Ishikawa (cell line): ENCODE measurements around the gene CAMTA1.

Source experiments
- CEBPB ChIP-seq: IDR thresholded peaks from 2 replicates; pipeline ENCODE4 v1.6.1; 2012
- CREB1 ChIP-seq: IDR thresholded peaks from 2 replicates; pipeline ENCODE4 v1.6.1; 2012; ENCODE audit warnings: low read depth
- EGR1 ChIP-seq: IDR thresholded peaks from 2 replicates; pipeline ENCODE4 v1.6.1; 2012
- EP300 ChIP-seq: IDR thresholded peaks from 2 replicates; pipeline ENCODE4 v1.6.1; 2012; ENCODE audit warnings: borderline replicate concordance
- FOXM1 ChIP-seq: IDR thresholded peaks from 2 replicates; pipeline ENCODE4 v1.6.1; 2012; ENCODE audit warnings: low read depth, borderline replicate concordance
- MAX ChIP-seq: IDR thresholded peaks from 2 replicates; pipeline ENCODE4 v1.6.1; 2012
- NFIC ChIP-seq: IDR thresholded peaks from 2 replicates; pipeline ENCODE4 v1.6.1; 2012
- RAD21 ChIP-seq: IDR thresholded peaks from 2 replicates; pipeline ENCODE4 v1.6.1; 2012; ENCODE audit warnings: low read depth
- REST ChIP-seq: IDR thresholded peaks from 2 replicates; pipeline ENCODE4 v1.6.1; 2012; ENCODE audit warnings: low read depth, mild to moderate bottlenecking
- TAF1 ChIP-seq: IDR thresholded peaks from 2 replicates; pipeline ENCODE4 v1.6.1; 2012; ENCODE audit warnings: low read depth, mild to moderate bottlenecking
- TCF12 ChIP-seq: IDR thresholded peaks from 2 replicates; pipeline ENCODE4 v1.6.1; 2012; ENCODE audit warnings: low read depth
- TEAD4 ChIP-seq: IDR thresholded peaks from 2 replicates; pipeline ENCODE4 v1.6.1; 2012
- USF1 ChIP-seq: IDR thresholded peaks from 2 replicates; pipeline ENCODE4 v1.6.1; 2012
- YY1 ChIP-seq: IDR thresholded peaks from 2 replicates; pipeline ENCODE4 v1.6.1; 2012; ENCODE audit warnings: low read depth
- ZBTB7A ChIP-seq: IDR thresholded peaks from 2 replicates; pipeline ENCODE4 v1.6.1; 2012; ENCODE audit warnings: low read depth

Gene CAMTA1

GRCh38 chr1:6880951-6881690 lies 95.9 kb downstream of the CAMTA1 start:
- TF ChIP-seq NFIC = no peak
- no peak for TF ChIP-seq YY1
- no peak for TF ChIP-seq ZBTB7A
- no peak for TF ChIP-seq USF1
- TF ChIP-seq MAX = no peak

- TF ChIP-seq EGR1 (no peak), CEBPB (no peak), NFIC (no peak), FOXM1 (no peak), RAD21 (no peak), ZBTB7A (no peak), USF1 (no peak), CREB1 (no peak), TEAD4 (no peak)
These were observed 97.2 kb downstream of the CAMTA1 start for GRCh38 chr1:6882414-6882813.

- TF ChIP-seq FOXM1 (no peak), CEBPB (no peak), EP300 (no peak), TAF1 (no peak), RAD21 (no peak), NFIC (no peak), TEAD4 (no peak), ZBTB7A (no peak), REST (no peak), USF1 (no peak), TCF12 (no peak), MAX (no peak), CREB1 (no peak), EGR1 (no peak), YY1 (no peak)
These were observed 99.4 kb downstream of the CAMTA1 start for GRCh38 chr1:6884652-6885153.

- TF ChIP-seq TCF12 (no peak), TAF1 (no peak), EGR1 (no peak), YY1 (no peak), FOXM1 (no peak), CREB1 (no peak), REST (no peak), MAX (no peak), USF1 (no peak), CEBPB (no peak), RAD21 (no peak), EP300 (no peak), ZBTB7A (no peak), TEAD4 (no peak), NFIC (no peak)
These were observed 100.2 kb downstream of the CAMTA1 start for GRCh38 chr1:6885426-6885825.
